Measurements from ENCODE around the gene DCUN1D3. TPM values are rescaled to one million over a fixed set of nuclear protein-coding genes. Genes with fewer than 3 reads are reported as not detected.

DCUN1D3 gene
- total RNA-seq, 2 experiments from 2014 or later, result 5.9 to 6.9 TPM

DNA sequence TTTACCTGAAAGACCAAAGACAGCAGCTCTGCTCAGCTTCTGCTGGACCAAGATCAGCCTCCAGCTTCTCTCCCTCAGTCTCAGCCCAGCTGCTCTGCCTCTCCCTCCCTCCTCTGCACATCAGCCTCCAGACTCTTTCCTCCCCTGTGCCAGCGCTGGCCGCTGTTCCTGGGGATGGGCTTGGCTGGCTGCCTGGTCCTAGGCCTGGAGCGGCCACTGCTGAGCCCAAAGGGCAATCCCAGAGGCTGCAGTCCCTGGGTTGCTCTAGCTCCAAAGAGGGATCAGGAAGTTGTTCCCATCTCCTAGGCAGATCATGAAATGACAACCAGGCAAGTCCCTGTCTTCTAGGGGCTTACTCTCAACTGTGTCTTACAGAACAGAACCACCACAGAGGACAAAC, 31.3 kb downstream of the DCUN1D3 start:
- POLR2A ChIA-PET, result interaction anchor here (0.6 kb wide), 1 partner anchor 63 kb away, joined by 3 read pairs; the partner anchor contains the start of genes ERI2 and REXO5
- no peaks in the 10 kb centered on the region for H3K27me3 Mint-ChIP-seq
- no peaks in the 10 kb centered on the region for H3K9me3 Mint-ChIP-seq
- H3K27ac Mint-ChIP-seq, result no peak overlapping the region
- H3K4me3 Mint-ChIP-seq, result no peak overlapping the region
- CTCF ChIA-PET, result interaction anchor here (6.0 kb wide), 1 partner anchor 19 kb away, joined by 30 read pairs; no protein-coding TSS in a partner anchor
- DNase-seq (no peak), ATAC-seq (no peak)
- TF ChIP-seq, protein P1, sequence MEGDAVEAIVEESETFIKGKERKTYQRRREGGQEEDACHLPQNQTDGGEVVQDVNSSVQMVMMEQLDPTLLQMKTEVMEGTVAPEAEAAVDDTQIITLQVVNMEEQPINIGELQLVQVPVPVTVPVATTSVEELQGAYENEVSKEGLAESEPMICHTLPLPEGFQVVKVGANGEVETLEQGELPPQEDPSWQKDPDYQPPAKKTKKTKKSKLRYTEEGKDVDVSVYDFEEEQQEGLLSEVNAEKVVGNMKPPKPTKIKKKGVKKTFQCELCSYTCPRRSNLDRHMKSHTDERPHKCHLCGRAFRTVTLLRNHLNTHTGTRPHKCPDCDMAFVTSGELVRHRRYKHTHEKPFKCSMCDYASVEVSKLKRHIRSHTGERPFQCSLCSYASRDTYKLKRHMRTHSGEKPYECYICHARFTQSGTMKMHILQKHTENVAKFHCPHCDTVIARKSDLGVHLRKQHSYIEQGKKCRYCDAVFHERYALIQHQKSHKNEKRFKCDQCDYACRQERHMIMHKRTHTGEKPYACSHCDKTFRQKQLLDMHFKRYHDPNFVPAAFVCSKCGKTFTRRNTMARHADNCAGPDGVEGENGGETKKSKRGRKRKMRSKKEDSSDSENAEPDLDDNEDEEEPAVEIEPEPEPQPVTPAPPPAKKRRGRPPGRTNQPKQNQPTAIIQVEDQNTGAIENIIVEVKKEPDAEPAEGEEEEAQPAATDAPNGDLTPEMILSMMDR (IDR thresholded peaks at IDR 0.05), result no peak
- intact Hi-C loops (cut with micrococcal nuclease), result no loop called here
- peaks cover 4% of the 10 kb centered on the region for H3K36me3 Mint-ChIP-seq (ENCODE audit: low read depth)
- peaks cover 38% of the 10 kb centered on the region for H3K4me1 Mint-ChIP-seq (ENCODE audit: low read depth)

DNA sequence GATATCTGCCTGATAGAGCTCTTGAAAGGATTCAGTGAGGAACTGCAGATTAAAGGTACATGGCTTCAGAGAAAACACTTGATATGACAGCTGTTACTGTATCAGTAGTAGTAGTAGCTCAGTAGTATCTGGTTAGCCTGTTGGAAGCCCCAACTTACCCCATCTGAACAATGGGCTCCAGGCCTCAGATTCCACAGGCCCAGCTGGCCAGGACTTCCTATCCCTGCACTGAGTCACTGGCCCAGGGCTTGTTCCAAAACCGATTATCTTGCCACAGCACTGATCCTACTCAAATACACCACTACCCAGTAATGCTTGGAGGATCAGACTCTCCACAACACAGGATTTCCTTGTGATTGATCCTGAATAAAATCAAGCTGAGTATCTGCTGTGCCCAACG, 32.6 kb downstream of the DCUN1D3 start:
- ATAC-seq (no peak), DNase-seq (no peak)
- intact Hi-C loops (cut with micrococcal nuclease), result no loop called here
- Mint-ChIP-seq H3K36me3 (ENCODE audit: low read depth) (peaks cover 4% of the 10 kb centered on the region), H3K27me3 (no peaks in the 10 kb centered on the region), H3K4me1 (ENCODE audit: low read depth) (peaks cover 30% of the 10 kb centered on the region), H3K27ac (peak overlapping the region; percentile 21), H3K4me3 (no peak overlapping the region), H3K9me3 (no peaks in the 10 kb centered on the region)
- POLR2A ChIA-PET, result no interaction called here
- TF ChIP-seq, protein P1 (IDR thresholded peaks at IDR 0.05), result no peak
- CTCF ChIA-PET, result interaction anchor here (1.2 to 6.0 kb wide), 3 partner anchors 11 to 33 kb away, joined by 3 to 30 read pairs (median 5); partner anchors contain the start of gene LYRM1

DNA sequence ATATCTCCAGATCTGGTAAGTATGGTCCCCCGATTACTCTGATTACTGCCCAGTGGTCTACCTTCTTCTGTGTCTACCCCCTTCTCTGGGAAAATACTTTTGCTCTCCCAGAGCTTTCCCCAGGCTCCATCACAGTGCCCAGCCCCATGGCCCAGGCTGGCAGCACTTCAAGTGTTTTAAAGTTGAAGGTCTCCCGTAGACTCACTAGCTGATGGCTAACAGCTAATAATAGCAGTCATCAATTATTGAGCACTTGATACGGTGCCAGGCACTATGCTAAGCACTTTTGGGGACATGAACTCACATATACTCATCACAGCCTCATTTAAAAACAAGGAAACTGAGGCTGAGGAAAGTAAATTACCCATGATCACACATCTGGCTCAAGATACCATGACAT, 33.4 kb downstream of the DCUN1D3 start:
- TF ChIP-seq, protein P1 (IDR thresholded peaks at IDR 0.05), result no peak
- H3K4me1 Mint-ChIP-seq (ENCODE audit: low read depth), result peaks cover 24% of the 10 kb centered on the region
- no peak for DNase-seq
- intact Hi-C loops (cut with micrococcal nuclease), result no loop called here
- H3K36me3 Mint-ChIP-seq (ENCODE audit: low read depth), result peaks cover 6% of the 10 kb centered on the region
- no peak overlapping the region for H3K4me3 Mint-ChIP-seq
- no peaks in the 10 kb centered on the region for H3K27me3 Mint-ChIP-seq
- ATAC-seq, result no peak
- no peaks in the 10 kb centered on the region for H3K9me3 Mint-ChIP-seq
- H3K27ac Mint-ChIP-seq, result peak overlapping the region; percentile 73
- CTCF ChIA-PET, result interaction anchor here (1.2 to 6.0 kb wide), 4 partner anchors 8 to 34 kb away, joined by 3 to 30 read pairs (median 5); partner anchors contain the start of gene LYRM1
- POLR2A ChIA-PET, result interaction anchor here (0.9 kb wide), 1 partner anchor 36 kb away, joined by 3 read pairs; no protein-coding TSS in a partner anchor

DNA sequence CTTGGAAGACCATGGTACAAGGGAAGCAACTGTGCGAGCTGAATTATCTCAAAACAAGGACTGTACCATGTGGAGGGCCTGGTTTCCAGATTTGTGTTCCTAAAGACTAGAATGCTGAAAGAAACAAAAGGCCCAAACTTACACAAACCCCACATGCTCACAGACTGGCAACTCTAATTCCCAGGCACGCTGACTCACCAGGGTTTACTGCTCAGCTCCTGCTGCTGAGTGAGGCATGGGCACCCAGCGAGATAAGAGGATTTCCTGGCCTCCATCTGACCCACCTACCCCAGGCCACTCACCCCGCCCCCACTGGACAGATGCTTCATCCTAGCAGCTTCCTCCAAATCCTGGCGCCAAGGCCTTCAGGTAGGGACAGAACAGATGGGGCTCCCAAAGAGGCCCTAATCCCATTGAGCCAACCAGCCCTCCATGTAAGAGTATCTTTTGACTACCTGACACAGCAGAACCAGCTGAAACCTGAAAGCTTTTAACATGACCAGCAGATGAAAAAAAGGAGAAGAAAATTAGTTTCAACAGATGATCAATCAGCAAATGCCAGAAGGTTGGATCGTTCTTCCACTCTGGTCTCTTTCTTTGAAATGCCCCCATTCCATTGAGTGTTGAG, 33.9 kb downstream of the DCUN1D3 start:
- Mint-ChIP-seq H3K27me3 (no peaks in the 10 kb centered on the region), H3K4me3 (no peak overlapping the region)
- POLR2A ChIA-PET, result interaction anchor here (0.9 to 1.2 kb wide), 2 partner anchors 34 to 37 kb away, joined by 3 read pairs; partner anchors contain the start of genes DCUN1D3 and LYRM1

More for the DNA sequence above, 33.9 kb downstream of the DCUN1D3 start:
- ATAC-seq, result peak; percentile 58
- peaks cover 6% of the 10 kb centered on the region for H3K36me3 Mint-ChIP-seq (ENCODE audit: low read depth)
- peak overlapping the region; percentile 73 for H3K27ac Mint-ChIP-seq
- CTCF ChIA-PET, result interaction anchor here (0.6 to 6.0 kb wide), 5 partner anchors 8 to 17 kb away, joined by 3 to 30 read pairs (median 3); no protein-coding TSS in a partner anchor
- no peaks in the 10 kb centered on the region for H3K9me3 Mint-ChIP-seq
- intact Hi-C loops (cut with micrococcal nuclease), result no loop called here
- TF ChIP-seq, protein P1 (IDR thresholded peaks at IDR 0.05), result no peak
- peak; percentile 18 for DNase-seq
- H3K4me1 Mint-ChIP-seq (ENCODE audit: low read depth), result peaks cover 21% of the 10 kb centered on the region
